NCI-H69 (cell line): ENCODE measurements around the gene SERPINB12.

Experiments
- DNase-seq: peaks from one replicate; lab custom pipeline; 2025; lab: John Stamatoyannopoulos, UW

Gene SERPINB12

DNA sequence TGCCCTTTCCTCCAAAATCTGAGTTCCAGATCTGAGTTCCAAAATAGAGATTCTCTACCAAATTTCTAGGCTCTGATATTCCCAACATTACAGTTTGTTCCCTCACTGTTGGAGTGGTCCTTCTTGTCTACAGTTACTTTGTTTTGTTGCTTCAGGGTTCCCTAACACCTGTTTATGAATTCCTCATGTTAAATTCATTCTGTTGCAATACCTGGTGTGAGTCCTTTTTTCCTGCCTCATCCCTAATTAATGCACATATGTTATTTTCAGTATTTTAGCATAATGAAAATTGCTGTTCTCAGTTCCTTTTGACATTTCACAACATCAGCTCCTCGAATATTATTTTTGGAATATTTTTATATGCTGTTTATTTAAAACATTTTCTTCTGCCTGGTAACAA, 61.2 kb downstream of the SERPINB12 start:
- no peak for DNase-seq

DNA sequence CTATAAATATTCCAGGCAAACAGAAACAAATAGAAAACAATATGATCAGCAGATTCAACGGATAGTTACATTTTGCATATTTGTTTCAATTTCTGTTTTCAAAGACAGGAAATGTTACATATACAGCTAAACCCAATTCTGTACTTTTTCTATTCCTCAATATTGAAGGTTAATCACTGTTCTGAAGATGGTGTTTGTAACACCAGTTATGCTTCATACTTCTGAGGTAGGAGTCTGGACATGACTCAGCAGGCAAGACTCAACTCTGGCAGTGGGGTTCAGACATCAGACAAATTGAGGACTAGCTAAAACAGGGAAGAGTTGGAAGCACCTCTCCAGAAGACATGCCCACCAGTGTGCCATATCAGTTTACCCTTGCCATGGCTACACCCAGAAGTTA, 61.6 kb downstream of the SERPINB12 start:
- no peak for DNase-seq

DNA sequence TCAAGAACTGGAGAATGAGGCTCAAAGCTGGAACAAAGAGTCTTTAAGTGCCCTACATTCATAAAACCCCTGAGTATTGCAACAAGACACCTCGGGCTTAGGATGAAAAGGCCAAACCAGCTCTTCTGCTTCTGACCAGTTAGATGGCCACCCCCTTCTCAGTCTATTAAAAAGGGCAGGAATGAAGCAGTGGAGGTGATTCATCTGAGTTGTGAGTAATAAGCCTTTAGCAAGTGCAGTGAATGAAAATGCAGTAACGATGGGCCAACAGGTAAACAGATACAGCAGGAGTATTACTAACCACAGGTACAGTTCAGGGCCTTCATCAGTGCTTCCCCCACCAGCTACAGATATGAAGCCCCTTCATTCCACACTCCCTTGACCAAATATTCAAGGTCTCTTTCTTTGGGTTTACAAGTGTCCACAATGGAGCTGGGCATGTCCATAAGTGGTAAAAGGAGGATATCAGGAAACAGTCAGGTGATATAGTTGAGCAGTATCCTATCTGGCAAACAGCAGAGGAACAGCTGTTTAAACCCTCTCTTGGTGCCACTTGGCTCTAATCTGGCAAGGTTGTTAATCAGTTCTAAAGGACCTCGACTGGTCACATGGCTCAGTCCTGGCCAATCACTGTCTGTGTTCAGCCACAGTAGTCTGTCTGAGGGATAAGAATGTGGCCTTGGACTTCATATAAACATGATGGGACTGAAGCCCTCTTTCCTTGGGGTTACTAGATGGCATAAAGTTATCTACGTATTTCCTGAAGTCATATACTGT, 62.8 kb downstream of the SERPINB12 start:
- peak; percentile 32 for DNase-seq

DNA sequence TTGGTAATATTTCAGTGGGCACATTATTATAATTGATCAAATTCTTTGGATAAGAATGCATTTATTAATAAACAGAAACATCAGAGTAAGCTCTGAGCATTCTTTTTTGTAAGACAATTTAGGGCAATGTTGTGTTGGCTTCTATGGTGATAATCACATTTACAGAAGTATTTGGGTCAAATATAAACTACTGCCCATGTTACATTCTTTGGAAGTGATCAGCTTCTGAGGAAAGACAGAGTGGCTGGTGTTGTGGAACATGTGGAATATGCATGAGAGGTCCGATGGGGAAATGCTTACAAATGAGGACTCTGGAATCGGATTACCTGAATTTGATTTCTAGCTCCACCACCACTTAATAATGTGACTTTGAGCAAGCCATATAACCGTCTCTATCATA, 64.4 kb downstream of the SERPINB12 start:
- no peak for DNase-seq

DNA sequence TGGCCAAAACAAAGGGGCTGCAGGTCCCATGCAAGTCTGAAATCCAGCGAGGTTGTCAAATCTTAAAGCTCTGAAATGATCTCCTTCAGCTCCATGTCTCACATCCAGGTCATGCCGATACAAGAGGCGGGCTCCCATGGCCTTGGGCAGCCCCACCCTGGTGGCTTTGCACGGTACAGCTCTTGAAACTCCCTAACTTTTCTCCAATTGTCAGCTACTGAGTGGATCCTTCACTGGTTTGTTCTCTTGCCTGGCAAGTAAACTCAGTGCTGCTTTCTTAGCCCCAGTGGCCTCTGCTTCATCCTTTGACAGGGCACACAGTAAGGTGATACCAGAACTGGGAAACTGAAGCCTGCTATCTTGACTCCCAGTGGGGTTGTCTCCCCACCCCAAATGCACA, 71.3 kb downstream of the SERPINB12 start:
- DNase-seq, result no peak

DNA sequence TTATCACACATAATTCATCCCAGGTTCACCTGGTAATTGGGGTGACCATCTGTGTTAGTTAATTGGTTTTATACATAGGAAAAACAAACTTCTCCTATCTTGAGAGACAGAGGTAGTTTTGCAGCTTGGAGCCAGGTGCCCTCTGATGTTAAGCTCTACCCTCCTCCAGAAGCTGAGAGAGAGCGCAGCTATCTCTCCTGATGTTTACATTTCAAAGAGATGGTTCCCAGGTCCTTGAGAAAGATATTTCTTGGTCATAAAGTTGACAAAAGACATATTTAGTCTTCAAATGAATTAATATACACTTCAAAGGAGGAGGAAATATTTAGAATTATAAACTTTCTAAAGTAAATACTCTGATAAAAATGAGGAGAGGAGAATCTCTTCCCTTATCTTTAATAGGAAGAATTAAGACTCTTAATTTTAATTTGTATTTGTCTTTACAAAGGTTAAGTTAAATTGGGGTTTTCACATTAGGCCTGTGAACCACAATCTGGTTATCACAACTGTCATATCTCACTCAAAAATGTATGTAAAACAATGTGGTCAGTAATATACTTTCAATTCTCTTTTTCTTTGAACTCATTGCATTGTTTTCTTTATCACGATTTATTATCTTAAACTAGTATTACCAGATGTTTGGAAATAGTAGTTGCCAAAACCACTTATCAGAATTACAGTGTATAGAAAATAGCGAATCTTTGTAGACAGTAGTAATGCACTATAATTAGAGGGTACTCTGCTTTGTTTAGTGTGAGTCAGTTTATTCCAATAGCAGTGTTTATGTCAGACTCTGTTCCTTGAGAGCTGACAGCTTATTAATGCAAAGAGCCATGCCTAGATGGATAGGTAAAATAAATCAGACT, 75.1 kb downstream of the SERPINB12 start:
- peak; percentile 100 for DNase-seq

DNA sequence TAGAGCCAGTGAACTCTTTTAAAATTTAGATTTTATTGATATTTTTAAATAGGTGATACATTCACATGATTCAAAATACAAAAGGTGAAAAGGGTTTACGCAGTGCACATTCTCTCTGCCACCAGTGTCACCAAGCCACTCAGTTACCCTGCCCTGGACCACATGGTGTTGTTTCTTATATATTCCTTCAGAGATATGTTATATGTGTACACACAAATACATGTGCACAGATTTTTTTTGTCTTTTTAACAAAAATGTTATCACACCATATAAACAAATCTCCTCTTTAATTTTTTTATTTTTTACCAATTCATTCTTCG, 75.7 kb downstream of the SERPINB12 start:
- no peak for DNase-seq
